Ovary (tissue), 3 donors: ENCODE results near the gene MAP1LC3A.

Experiments used
- CTCF ChIP-seq, 3 donors: fragments of 450-650 bp in 2 of 3; fragments of 200-600 bp in 1 of 3; IDR thresholded peaks; one replicate each; pipeline versions ENCODE4 v1.5.1 to v1.8.0; 2016 to 2022; ENCODE audit warnings: antibody characterized with exemption in 3 of 3, mild to moderate bottlenecking in 1 of 3
- EP300 ChIP-seq: sonication (generic); formaldehyde crosslinking; IDR thresholded peaks from one replicate; pipeline ENCODE4 v1.6.1; 2017; ENCODE audit warnings: antibody characterized with exemption
- POLR2A ChIP-seq: fragments of 450-650 bp; IDR thresholded peaks from one replicate; pipeline ENCODE4 v1.6.1; 2017; ENCODE audit warnings: antibody characterized with exemption, mild to moderate bottlenecking, moderate library complexity
- donor health status: DM: no; HTN: no; CAD: no.

GRCh38 chr20:34540596-34541263 is 17.8 kb upstream of the MAP1LC3A start:
- TF ChIP-seq CTCF (IDR thresholded peaks at IDR 0.05) (no peak), POLR2A (no peak), EP300 (no peak)
